A549 (cell line): ENCODE measurements around the gene MAGEA2B. TPM values are rescaled to one million over a fixed set of nuclear protein-coding genes. Genes with fewer than 3 reads are reported as not detected.
"Not testable (repeated sequence)": the region's sequence is repeated elsewhere in the genome, so short reads cannot be mapped to it uniquely, and the experiment has no call there.

Experiments
- ATAC-seq, 2 experiments: fragments of 200-7000 bp in 1 of 2; fragments of >200 bp in 1 of 2; cut with Nextera tagmentation in 1 of 2; cut with Tn5 transposase in 1 of 2; 3 replicates each; pipeline versions ENCODE4 v1.8.0 to v1.9.1; 2018 to 2020; ENCODE audit warnings: mild to moderate bottlenecking in 1 of 2, moderate library complexity in 1 of 2
- CTCF ChIA-PET: fragments of 300-600 bp; sonication (Branson Sonifier 250); formaldehyde crosslinking; extraction: SDS; loops from one replicate; lab custom pipeline; 2021; ENCODE audit warnings: antibody characterized with exemption, inconsistent platforms; lab: Yijun Ruan, JAX
- POLR2A ChIA-PET: fragments of 350-600 bp; formaldehyde crosslinking; extraction: SDS; loops from one replicate; lab custom pipeline; 2021; ENCODE audit warnings: antibody characterized with exemption, inconsistent platforms; lab: Yijun Ruan, JAX
- DNase-seq, 2 experiments: peaks; one replicate each; pipeline versions ENCODE4 v3.0.0 to v3.0.0-alpha.2; 2011 to 2016; ENCODE audit warnings: low read depth in 1 of 2, low spot score in 1 of 2
- FAIRE-seq: peaks from 2 replicates; lab custom pipeline; 2011; peaks lifted over from hg19 to GRCh38; lab: Jason Lieb, UNC
- H3K27ac ChIP-seq, 2 experiments: fragments of >200 bp; sonication (Bioruptor Twin); formaldehyde crosslinking; 3 replicates each; pipeline ENCODE4 v1.5.1; 2016 to 2017
- H3K4me1 ChIP-seq: fragments of >200 bp; sonication (Bioruptor Twin); formaldehyde crosslinking; 3 replicates; pipeline ENCODE4 v1.6.1; 2016
- H3K4me2 ChIP-seq: fragments of >200 bp; sonication (Bioruptor Twin); formaldehyde crosslinking; 3 replicates; pipeline ENCODE4 v1.6.1; 2016
- H3K4me3 ChIP-seq: fragments of >200 bp; sonication (Bioruptor Twin); formaldehyde crosslinking; 3 replicates; pipeline ENCODE4 v1.5.1; 2016
- H3K9me3 ChIP-seq: fragments of >200 bp; sonication (Bioruptor Twin); formaldehyde crosslinking; 3 replicates; pipeline ENCODE4 v1.6.1; 2016
- BCL3 ChIP-seq: fragments of >200 bp; sonication (Bioruptor Twin); formaldehyde crosslinking; IDR thresholded peaks from 3 replicates; pipeline ENCODE4 v1.6.1; 2016
- BHLHE40 ChIP-seq: IDR thresholded peaks from 2 replicates; pipeline ENCODE4 v1.6.1; 2012; ENCODE audit warnings: low read depth, low read length, inconsistent platforms
- CTCF ChIP-seq: fragments of >200 bp; sonication (Bioruptor Twin); formaldehyde crosslinking; IDR thresholded peaks from 3 replicates; pipeline ENCODE4 v1.5.1; 2016
- EHMT2 ChIP-seq: fragments of 200-600 bp; sonication (generic); IDR thresholded peaks from 2 replicates; pipeline ENCODE4 v1.6.1; 2016; ENCODE audit warnings: antibody characterized with exemption, low read depth, mild to moderate bottlenecking, moderate library complexity
- FOSL2 ChIP-seq, 2 experiments: fragments of 450-650 bp in 1 of 2; fragments of >200 bp in 1 of 2; sonication (Bioruptor Twin) in 1 of 2; formaldehyde crosslinking; IDR thresholded peaks; 2 replicates each; pipeline versions ENCODE4 v1.5.0 to v1.6.1; 2016 to 2020; ENCODE audit warnings: mild to moderate bottlenecking in 1 of 2, moderate library complexity in 1 of 2
- FOXS1 ChIP-seq: fragments of 250-450 bp; sonication (Bioruptor Pico); IDR thresholded peaks from 2 replicates; pipeline ENCODE4 v1.5.0; 2020; ENCODE audit warnings: mild to moderate bottlenecking, moderate library complexity
- HMGXB4 ChIP-seq: fragments of 250-450 bp; sonication (Bioruptor Pico); IDR thresholded peaks from 2 replicates; pipeline ENCODE4 v1.5.0; 2021; ENCODE audit warnings: mild to moderate bottlenecking, moderate library complexity, borderline replicate concordance
- HOXB13 ChIP-seq: fragments of 250-450 bp; sonication (Bioruptor Pico); IDR thresholded peaks from 2 replicates; pipeline ENCODE4 v1.5.0; 2020; ENCODE audit warnings: low read depth, mild to moderate bottlenecking, moderate library complexity
- HOXB5 ChIP-seq: fragments of 250-450 bp; sonication (Bioruptor Pico); IDR thresholded peaks from 2 replicates; pipeline ENCODE4 v1.5.0; 2020; ENCODE audit warnings: mild to moderate bottlenecking, moderate library complexity
- MAFK ChIP-seq: fragments of 450-650 bp; IDR thresholded peaks from 2 replicates; pipeline ENCODE4 v1.6.1; 2014; ENCODE audit not compliant: partially characterized antibody
- NFE2L2 ChIP-seq: fragments of 150-350 bp; conservative IDR thresholded peaks from 2 replicates; pipeline ENCODE4 v1.6.1; 2014; ENCODE audit warnings: low read length
- POLR2AphosphoS2 ChIP-seq: conservative IDR thresholded peaks from 2 replicates; pipeline ENCODE4 v1.6.1; 2012; ENCODE audit warnings: low read length, improper control_type of control experiment, inconsistent platforms
- TFCP2L1 ChIP-seq: fragments of 250-450 bp; sonication (Bioruptor Pico); IDR thresholded peaks from 2 replicates; pipeline ENCODE4 v1.5.0; 2021; ENCODE audit warnings: mild to moderate bottlenecking
- ZNF302 ChIP-seq: fragments of 250-450 bp; sonication (Bioruptor Pico); IDR thresholded peaks from 2 replicates; pipeline ENCODE4 v1.9.0; 2021; ENCODE audit warnings: inconsistent platforms, mild to moderate bottlenecking, moderate library complexity
- WGBS: methylation state at CpG from one replicate; pipeline ENCODE4 v1.1.6; 2017; ENCODE audit errors: missing lambda C conversion rate; 5-methylcytosine and 5-hydroxymethylcytosine counted together
- polyA plus RNA-seq, 4 experiments: library from polyadenylated mRNA; depleted of rRNA in 3 of 4; stranded (reverse); fragments of >200 nt; fragmentation: RNase III in 1 of 4; extraction: RNeasy Plus Mini Kit Qiagen cat#74134 plus additional on column Dnase treatment in 1 of 4; gene quantifications; 2 replicates in 3 of 4; 3 replicates in 1 of 4; pipeline ENCODE4 v1.2.3, GENCODE V29; 2011 to 2017

MAGEA2B gene
- polyA plus RNA-seq, 2 of the 4 experiments (the other 2 are of a cell fraction): not detected

GRCh38 chrX:152738560-152738959, 24.1 kb downstream of the MAGEA2B start:
- Histone ChIP-seq H3K9me3 (no peaks in the 10 kb centered on the region), H3K4me3 (no peak overlapping the region), H3K4me2 (no peak overlapping the region), H3K4me1 (no peaks in the 10 kb centered on the region), H3K27ac (no peak overlapping the region)
- FAIRE-seq (peak; percentile 43), ATAC-seq (no peak), DNase-seq (no peak)
- TF ChIP-seq NFE2L2 (no peak), HOXB13 (CRISPR knock-in tag) (no peak), CTCF (no peak), HMGXB4 (CRISPR knock-in tag) (no peak), TFCP2L1 (no peak), POLR2AphosphoS2 (no peak), ZNF302 (no peak), MAFK (no peak), FOXS1 (CRISPR knock-in tag) (no peak), BCL3 (no peak), FOSL2 (IDR thresholded peaks at IDR 0.05) (no peak), FOSL2 (CRISPR knock-in tag; IDR thresholded peaks at IDR 0.05) (no peak), EHMT2 (no peak), BHLHE40 (no peak), HOXB5 (CRISPR knock-in tag) (no peak)
- 24% methylated on average over 5 of the region's 5 CpGs for WGBS
- ChIA-PET CTCF (interaction anchor here (0.6 kb wide), 1 partner anchor 299 kb away, joined by 3 read pairs; no protein-coding TSS in a partner anchor), POLR2A (no interaction called here)

DNA sequence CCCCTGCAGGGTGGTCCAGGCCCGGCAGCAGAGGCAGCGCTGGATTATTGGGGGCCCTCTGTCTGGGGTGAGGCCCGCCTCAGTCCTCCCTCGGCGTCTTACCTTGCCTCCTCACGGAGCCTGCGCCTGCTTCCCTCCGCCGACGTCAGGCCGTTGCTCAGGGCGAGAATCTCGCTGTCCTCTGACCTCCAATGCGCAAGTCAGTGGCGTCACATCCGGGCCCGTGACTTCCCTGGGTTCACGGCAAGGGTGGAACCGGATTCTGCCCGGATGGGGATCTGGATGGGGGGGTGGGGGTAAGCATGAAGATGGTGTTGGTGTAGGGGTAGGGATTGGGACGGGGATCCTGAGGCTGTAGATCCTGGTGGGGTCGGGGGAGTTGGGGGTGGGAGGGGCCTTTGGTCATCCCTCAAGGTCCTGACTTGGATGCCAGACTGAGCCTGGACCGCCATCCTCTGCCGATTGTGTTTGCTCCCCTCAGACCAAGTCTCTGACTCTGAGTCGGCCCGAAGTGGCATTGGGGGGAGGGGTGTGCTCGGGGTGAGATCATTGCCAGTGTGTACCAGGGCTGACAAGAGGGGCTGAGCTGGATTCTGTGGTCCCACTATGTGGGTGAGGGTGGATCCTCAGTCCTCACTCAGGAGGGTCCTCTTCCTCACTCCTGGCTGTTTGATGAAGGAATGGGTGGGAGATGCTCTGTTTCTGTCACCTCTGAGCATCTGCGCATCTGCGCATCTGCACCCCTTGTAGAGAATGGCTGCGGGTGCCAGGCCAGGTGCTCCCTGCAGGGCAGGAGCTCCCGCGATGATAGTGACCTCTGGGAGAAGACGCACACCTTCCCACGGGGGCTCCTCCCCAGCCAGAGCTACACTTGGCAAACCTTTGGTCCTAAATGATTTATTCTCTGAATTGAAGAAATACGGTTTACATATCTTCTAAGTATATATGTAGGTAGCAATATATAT, 39.5 kb downstream of the MAGEA2B start, which contains the start of gene MAGEA2:
Gene MAGEA2, minus strand, starts transcription at position 157 of the 965 bp plus-strand sequence. CDS start 2,479 bp downstream, outside the sequence.
- H3K4me1 ChIP-seq, H3K4me3 ChIP-seq, H3K9me3 ChIP-seq, CTCF ChIA-PET, FAIRE-seq, POLR2A ChIA-PET, H3K4me2 ChIP-seq, H3K27ac ChIP-seq, ATAC-seq, DNase-seq: not testable (repeated sequence)
- WGBS: no CpG with 5 or more reads among the region's 35 CpGs

DNA sequence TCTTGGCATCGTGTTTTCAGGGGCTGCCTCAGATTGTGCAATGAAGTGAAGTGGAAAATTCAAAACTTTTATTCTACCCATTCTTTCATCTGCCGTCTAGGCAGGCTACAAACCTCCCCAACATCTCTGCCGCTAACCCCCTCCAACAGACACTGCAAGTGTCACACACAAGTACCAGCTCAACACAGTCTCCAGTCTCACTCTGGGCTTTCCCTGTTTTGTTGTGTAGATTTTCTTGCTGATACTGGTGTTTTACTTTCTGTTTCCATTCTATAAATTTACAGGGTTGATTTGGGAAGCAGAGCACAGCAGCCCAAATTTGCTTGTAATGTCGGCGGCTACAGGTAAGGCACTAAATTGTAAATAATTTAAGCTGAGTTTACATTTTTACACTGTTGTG, 40.4 kb downstream of the MAGEA2B start:
- H3K27ac ChIP-seq, CTCF ChIA-PET, H3K4me3 ChIP-seq, H3K9me3 ChIP-seq, H3K4me1 ChIP-seq, ATAC-seq, FAIRE-seq, POLR2A ChIA-PET, H3K4me2 ChIP-seq, DNase-seq: not testable (repeated sequence)
- no CpG with 5 or more reads among the region's 5 CpGs for WGBS

- no CpG with 5 or more reads among the region's 2 CpGs for WGBS
- CTCF ChIA-PET, H3K4me2 ChIP-seq, H3K9me3 ChIP-seq, H3K4me3 ChIP-seq, DNase-seq, FAIRE-seq, POLR2A ChIA-PET, ATAC-seq, H3K27ac ChIP-seq, H3K4me1 ChIP-seq: not testable (repeated sequence)
Observed at GRCh38 chrX:152758918-152759317, 44.5 kb downstream of the MAGEA2B start, which contains the start of gene CSAG3. Gene CSAG3, plus strand, starts transcription at chrX:152759218.

- H3K4me3 ChIP-seq, POLR2A ChIA-PET, ATAC-seq, H3K4me1 ChIP-seq, FAIRE-seq, H3K27ac ChIP-seq, DNase-seq, H3K4me2 ChIP-seq, H3K9me3 ChIP-seq, CTCF ChIA-PET: not testable (repeated sequence)
- WGBS: 29% methylated on average over 4 of the region's 7 CpGs
Observed at GRCh38 chrX:152759544-152759943, 45.1 kb downstream of the MAGEA2B start.

DNA sequence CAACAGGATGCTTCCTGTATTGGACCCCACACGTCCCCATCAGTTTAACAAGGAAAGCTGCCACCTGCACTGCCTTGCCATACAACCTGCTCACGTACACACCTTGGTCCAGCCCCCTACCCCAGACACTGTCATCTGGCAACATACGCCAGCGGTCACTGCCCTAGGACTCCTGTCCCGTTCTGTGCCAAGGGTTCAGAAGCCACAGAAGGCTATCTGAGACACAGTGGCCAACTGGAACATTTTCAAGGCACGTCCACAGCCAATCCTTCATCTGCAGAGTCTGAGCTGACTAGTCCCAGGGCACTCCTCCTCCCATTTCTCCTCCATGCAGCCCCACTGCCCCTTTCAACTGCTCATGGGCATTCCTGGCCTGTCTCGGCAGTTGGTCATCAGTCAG, 47.2 kb downstream of the MAGEA2B start:
- H3K4me1 ChIP-seq, FAIRE-seq, H3K9me3 ChIP-seq, H3K27ac ChIP-seq, POLR2A ChIA-PET, DNase-seq, H3K4me3 ChIP-seq, H3K4me2 ChIP-seq, ATAC-seq, CTCF ChIA-PET: not testable (repeated sequence)
- WGBS: no CpG with 5 or more reads among the region's 7 CpGs
